HepG2 (cell line): ENCODE results near the gene CD248. TPM values are rescaled to one million over a fixed set of nuclear protein-coding genes. Genes with fewer than 3 reads are reported as not detected.

Experiments
- CC2D1A ChIP-seq: sonication (generic); formaldehyde crosslinking; IDR thresholded peaks from 2 replicates; pipeline ENCODE4 v1.8.1; 2023; ENCODE audit warnings: mild to moderate bottlenecking, missing genetic modification reagents
- FOXK1 ChIP-seq: sonication (generic); formaldehyde crosslinking; IDR thresholded peaks from 2 replicates; pipeline ENCODE4 v1.4.0; 2020; ENCODE audit warnings: low read depth, missing genetic modification reagents, borderline replicate concordance
- HIC2 ChIP-seq: sonication (generic); formaldehyde crosslinking; IDR thresholded peaks from 2 replicates; pipeline ENCODE4 v1.9.0; 2022; ENCODE audit warnings: low read depth, missing genetic modification reagents
- HOXA9 ChIP-seq: sonication (generic); formaldehyde crosslinking; IDR thresholded peaks from 2 replicates; pipeline ENCODE4 v1.8.1; 2022; ENCODE audit warnings: missing genetic modification reagents, mild to moderate bottlenecking, moderate library complexity, borderline replicate concordance
- MNT ChIP-seq: fragments of 450-650 bp; IDR thresholded peaks from 2 replicates; pipeline ENCODE4 v1.6.1; 2016
- MTF1 ChIP-seq: sonication (generic); formaldehyde crosslinking; IDR thresholded peaks from 2 replicates; pipeline ENCODE4 v1.5.0; 2020; ENCODE audit warnings: missing genetic modification reagents
- RCOR2 ChIP-seq: IDR thresholded peaks from 2 replicates; pipeline ENCODE4 v1.6.1; 2016; ENCODE audit warnings: missing biosample characterization, missing genetic modification reagents
- SNRNP70 ChIP-seq: fragments of 200-400 bp; formaldehyde crosslinking; IDR thresholded peaks from 2 replicates; pipeline ENCODE4 v1.6.1; 2017; ENCODE audit warnings: mild to moderate bottlenecking, low read depth, low read length, moderate library complexity
- ZNF350 ChIP-seq: sonication (generic); formaldehyde crosslinking; IDR thresholded peaks from 2 replicates; pipeline ENCODE4 v1.4.0; 2020; ENCODE audit warnings: mild to moderate bottlenecking, low read depth, missing genetic modification reagents, borderline replicate concordance
- ZNF484 ChIP-seq: sonication (generic); formaldehyde crosslinking; IDR thresholded peaks from 2 replicates; pipeline ENCODE4 v1.5.1; 2020; ENCODE audit warnings: mild to moderate bottlenecking, low read depth, missing genetic modification reagents, borderline replicate concordance
- ZNF510 ChIP-seq: sonication (generic); formaldehyde crosslinking; IDR thresholded peaks from 2 replicates; pipeline ENCODE4 v1.4.0; 2020; ENCODE audit warnings: low read depth, mild to moderate bottlenecking, missing genetic modification reagents
- ZSCAN21 ChIP-seq: sonication (generic); formaldehyde crosslinking; IDR thresholded peaks from 2 replicates; pipeline ENCODE4 v1.8.0; 2022; ENCODE audit warnings: mild to moderate bottlenecking, missing genetic modification reagents, moderate library complexity, borderline replicate concordance
- polyA plus RNA-seq, 8 experiments: library from polyadenylated mRNA; depleted of rRNA in 3 of 8; stranded (reverse) in 7 of 8; unstranded in 1 of 8; fragments of >200 nt; fragmentation: Illumina TruSeq in 4 of 8; extraction: Trizol in 4 of 8; gene quantifications; 2 replicates each; pipeline versions ENCODE4 v1.2.1 to v1.2.3, GENCODE V29; 2011 to 2016; ENCODE audit warnings: low read depth in 4 of 8, missing spikeins in 1 of 8, mixed read lengths in 1 of 8; ENCODE audit not compliant: insufficient read depth in 1 of 8
- total RNA-seq, 5 experiments: library from RNA; depleted of rRNA; stranded (reverse); fragments of >200 nt; fragmentation: Illumina TruSeq; extraction: Trizol; gene quantifications; 2 replicates each; pipeline ENCODE4 v1.2.3, GENCODE V29; 2016; ENCODE audit warnings: low read depth in 1 of 5
- TF ChIP-seq, protein P1 (sequence below): sonication (generic); formaldehyde crosslinking; IDR thresholded peaks from 2 replicates; pipeline ENCODE4 v1.5.0; 2020; ENCODE audit warnings: mild to moderate bottlenecking, missing genetic modification reagents
- TF ChIP-seq, protein P2 (sequence below): sonication (generic); formaldehyde crosslinking; IDR thresholded peaks from 2 replicates; pipeline ENCODE4 v1.5.0; 2020; ENCODE audit warnings: mild to moderate bottlenecking, missing genetic modification reagents, borderline replicate concordance
- TF ChIP-seq, protein P3 (sequence below): IDR thresholded peaks from 2 replicates; pipeline ENCODE4 v1.6.1; 2016; ENCODE audit warnings: control low read depth

The CD248 gene
- total and polyA plus RNA-seq, 2 of the 13 experiments (the other 11 are each of a cell fraction or from before 2014, with no cell fraction given): 0.25 to 0.35 TPM

DNA sequence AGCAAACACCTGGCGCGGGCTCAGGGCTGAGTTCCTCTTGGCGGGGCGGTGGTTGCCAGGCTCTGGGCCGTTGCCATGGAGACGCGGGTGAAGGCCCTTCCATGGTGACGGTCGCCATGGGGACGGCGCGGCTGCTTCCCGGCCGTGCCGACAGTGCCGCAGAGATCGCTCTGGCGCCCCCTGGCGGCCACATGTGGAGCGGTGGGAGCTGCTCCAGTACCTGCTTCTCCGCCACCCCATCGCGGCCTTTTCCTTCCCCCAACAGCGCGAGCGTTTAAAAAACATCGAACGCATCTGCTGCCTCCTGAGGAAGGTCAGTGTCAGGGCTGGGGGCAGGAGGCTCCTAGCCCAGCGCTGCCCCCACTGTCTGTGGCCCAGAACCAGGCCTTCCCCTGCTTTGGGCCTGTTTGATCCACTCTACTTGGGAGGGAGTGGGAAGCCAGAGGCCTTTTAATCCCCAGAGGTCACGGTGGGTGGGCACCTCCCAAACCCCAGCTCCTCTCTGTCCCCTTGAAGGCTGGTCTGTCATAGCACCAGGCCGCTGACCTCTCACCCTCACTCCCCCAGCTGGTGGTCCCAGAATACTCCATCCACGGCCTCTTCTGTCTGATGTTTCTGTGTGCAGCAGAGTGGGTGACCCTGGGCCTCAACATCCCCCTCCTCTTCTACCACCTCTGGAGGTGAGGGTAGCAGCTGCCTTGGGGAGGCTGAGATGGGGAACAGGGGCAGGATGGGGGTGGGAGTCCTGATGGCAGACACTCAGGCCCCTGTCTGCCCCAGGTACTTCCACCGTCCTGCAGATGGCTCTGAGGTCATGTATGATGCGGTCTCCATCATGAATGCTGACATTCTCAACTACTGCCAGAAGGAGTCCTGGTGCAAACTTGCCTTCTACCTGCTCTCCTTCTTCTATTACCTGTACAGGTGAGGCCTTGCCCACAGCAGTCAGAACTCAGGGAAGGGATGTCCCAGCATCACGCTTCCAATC, 34.1 kb downstream of the CD248 start (continued):
- TF ChIP-seq, protein P1, sequence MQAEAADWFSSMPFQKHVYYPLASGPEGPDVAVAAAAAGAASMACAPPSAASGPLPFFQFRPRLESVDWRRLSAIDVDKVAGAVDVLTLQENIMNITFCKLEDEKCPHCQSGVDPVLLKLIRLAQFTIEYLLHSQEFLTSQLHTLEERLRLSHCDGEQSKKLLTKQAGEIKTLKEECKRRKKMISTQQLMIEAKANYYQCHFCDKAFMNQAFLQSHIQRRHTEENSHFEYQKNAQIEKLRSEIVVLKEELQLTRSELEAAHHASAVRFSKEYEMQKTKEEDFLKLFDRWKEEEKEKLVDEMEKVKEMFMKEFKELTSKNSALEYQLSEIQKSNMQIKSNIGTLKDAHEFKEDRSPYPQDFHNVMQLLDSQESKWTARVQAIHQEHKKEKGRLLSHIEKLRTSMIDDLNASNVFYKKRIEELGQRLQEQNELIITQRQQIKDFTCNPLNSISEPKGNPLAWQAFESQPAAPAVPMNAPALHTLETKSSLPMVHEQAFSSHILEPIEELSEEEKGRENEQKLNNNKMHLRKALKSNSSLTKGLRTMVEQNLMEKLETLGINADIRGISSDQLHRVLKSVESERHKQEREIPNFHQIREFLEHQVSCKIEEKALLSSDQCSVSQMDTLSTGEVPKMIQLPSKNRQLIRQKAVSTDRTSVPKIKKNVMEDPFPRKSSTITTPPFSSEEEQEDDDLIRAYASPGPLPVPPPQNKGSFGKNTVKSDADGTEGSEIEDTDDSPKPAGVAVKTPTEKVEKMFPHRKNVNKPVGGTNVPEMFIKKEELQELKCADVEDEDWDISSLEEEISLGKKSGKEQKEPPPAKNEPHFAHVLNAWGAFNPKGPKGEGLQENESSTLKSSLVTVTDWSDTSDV (CRISPR knock-in tag): no peak
- TF ChIP-seq, protein P2, sequence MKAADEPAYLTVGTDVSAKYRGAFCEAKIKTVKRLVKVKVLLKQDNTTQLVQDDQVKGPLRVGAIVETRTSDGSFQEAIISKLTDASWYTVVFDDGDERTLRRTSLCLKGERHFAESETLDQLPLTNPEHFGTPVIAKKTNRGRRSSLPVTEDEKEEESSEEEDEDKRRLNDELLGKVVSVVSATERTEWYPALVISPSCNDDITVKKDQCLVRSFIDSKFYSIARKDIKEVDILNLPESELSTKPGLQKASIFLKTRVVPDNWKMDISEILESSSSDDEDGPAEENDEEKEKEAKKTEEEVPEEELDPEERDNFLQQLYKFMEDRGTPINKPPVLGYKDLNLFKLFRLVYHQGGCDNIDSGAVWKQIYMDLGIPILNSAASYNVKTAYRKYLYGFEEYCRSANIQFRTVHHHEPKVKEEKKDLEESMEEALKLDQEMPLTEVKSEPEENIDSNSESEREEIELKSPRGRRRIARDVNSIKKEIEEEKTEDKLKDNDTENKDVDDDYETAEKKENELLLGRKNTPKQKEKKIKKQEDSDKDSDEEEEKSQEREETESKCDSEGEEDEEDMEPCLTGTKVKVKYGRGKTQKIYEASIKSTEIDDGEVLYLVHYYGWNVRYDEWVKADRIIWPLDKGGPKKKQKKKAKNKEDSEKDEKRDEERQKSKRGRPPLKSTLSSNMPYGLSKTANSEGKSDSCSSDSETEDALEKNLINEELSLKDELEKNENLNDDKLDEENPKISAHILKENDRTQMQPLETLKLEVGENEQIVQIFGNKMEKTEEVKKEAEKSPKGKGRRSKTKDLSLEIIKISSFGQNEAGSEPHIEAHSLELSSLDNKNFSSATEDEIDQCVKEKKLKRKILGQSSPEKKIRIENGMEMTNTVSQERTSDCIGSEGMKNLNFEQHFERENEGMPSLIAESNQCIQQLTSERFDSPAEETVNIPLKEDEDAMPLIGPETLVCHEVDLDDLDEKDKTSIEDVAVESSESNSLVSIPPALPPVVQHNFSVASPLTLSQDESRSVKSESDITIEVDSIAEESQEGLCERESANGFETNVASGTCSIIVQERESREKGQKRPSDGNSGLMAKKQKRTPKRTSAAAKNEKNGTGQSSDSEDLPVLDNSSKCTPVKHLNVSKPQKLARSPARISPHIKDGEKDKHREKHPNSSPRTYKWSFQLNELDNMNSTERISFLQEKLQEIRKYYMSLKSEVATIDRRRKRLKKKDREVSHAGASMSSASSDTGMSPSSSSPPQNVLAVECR: peak; percentile 98
- no peak for TF ChIP-seq ZNF510 (CRISPR knock-in tag)
- no peak for TF ChIP-seq SNRNP70
- TF ChIP-seq RCOR2 (CRISPR knock-in tag): 0 out of 2 replicates have a peak, but pooled peaks have one; percentile 27
- TF ChIP-seq, protein P3, sequence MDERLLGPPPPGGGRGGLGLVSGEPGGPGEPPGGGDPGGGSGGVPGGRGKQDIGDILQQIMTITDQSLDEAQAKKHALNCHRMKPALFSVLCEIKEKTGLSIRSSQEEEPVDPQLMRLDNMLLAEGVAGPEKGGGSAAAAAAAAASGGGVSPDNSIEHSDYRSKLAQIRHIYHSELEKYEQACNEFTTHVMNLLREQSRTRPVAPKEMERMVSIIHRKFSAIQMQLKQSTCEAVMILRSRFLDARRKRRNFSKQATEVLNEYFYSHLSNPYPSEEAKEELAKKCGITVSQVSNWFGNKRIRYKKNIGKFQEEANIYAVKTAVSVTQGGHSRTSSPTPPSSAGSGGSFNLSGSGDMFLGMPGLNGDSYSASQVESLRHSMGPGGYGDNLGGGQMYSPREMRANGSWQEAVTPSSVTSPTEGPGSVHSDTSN: no peak
- TF ChIP-seq HIC2: no peak
- peak; percentile 27; the same call in 1 of the 2 replicates for TF ChIP-seq FOXK1 (CRISPR knock-in tag)
- TF ChIP-seq ZSCAN21 (CRISPR knock-in tag): peak; percentile 90
- TF ChIP-seq CC2D1A (CRISPR knock-in tag): 0 out of 2 replicates have a peak, but pooled peaks have one; percentile 58
- TF ChIP-seq HOXA9 (CRISPR knock-in tag): no peak
- TF ChIP-seq MNT: no peak
- no peak for TF ChIP-seq ZNF484 (CRISPR knock-in tag)
- no peak for TF ChIP-seq MTF1 (CRISPR knock-in tag)
- TF ChIP-seq ZNF350: no peak
